ENCODE results near the gene PRUNE1.

GRCh38 chr1:151060007-151060656, 51.9 kb downstream of the PRUNE1 start, which contains the start of gene MLLT11:
- TF ChIP-seq, protein P1, sequence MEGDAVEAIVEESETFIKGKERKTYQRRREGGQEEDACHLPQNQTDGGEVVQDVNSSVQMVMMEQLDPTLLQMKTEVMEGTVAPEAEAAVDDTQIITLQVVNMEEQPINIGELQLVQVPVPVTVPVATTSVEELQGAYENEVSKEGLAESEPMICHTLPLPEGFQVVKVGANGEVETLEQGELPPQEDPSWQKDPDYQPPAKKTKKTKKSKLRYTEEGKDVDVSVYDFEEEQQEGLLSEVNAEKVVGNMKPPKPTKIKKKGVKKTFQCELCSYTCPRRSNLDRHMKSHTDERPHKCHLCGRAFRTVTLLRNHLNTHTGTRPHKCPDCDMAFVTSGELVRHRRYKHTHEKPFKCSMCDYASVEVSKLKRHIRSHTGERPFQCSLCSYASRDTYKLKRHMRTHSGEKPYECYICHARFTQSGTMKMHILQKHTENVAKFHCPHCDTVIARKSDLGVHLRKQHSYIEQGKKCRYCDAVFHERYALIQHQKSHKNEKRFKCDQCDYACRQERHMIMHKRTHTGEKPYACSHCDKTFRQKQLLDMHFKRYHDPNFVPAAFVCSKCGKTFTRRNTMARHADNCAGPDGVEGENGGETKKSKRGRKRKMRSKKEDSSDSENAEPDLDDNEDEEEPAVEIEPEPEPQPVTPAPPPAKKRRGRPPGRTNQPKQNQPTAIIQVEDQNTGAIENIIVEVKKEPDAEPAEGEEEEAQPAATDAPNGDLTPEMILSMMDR (IDR thresholded peaks at IDR 0.05) = no peak
- no peak for TF ChIP-seq POLR2A (IDR thresholded peaks at IDR 0.05)

All from Peyer's patch (tissue), 4 donors.